Osteoblast (primary cell): ENCODE results near the gene NEGR1. TPM values are rescaled to one million over a fixed set of nuclear protein-coding genes. Genes with fewer than 3 reads are reported as not detected.

Source experiments
- DNase-seq: peaks from one replicate; pipeline ENCODE4 v3.0.0; 2011; ENCODE audit warnings: low spot score, mixed read lengths; ENCODE audit not compliant: insufficient read length; ENCODE audit errors: missing footprints
- H2AFZ ChIP-seq: 2 replicates; pipeline ENCODE4 v1.6.0; 2011; ENCODE audit warnings: mild to moderate bottlenecking, low read length
- H3K27ac ChIP-seq: 2 replicates; pipeline ENCODE4 v1.5.1; 2011; ENCODE audit warnings: mild to moderate bottlenecking, low read depth, low read length, moderate library complexity
- H3K27me3 ChIP-seq: 2 replicates; pipeline ENCODE4 v1.6.0; 2012; ENCODE audit warnings: mild to moderate bottlenecking, control low read depth, inconsistent platforms, low read length, moderate library complexity; ENCODE audit not compliant: insufficient read depth
- H3K36me3 ChIP-seq: 2 replicates; pipeline ENCODE4 v1.5.1; 2011; ENCODE audit warnings: mild to moderate bottlenecking, low read length, control low read depth, moderate library complexity; ENCODE audit not compliant: insufficient read depth
- H3K4me1 ChIP-seq: 2 replicates; pipeline ENCODE4 v1.5.1; 2011; ENCODE audit warnings: mild to moderate bottlenecking, low read length, control low read depth, moderate library complexity; ENCODE audit not compliant: insufficient read depth
- H3K4me2 ChIP-seq: 2 replicates; pipeline ENCODE4 v1.6.0; 2011; ENCODE audit warnings: mild to moderate bottlenecking, low read length; ENCODE audit not compliant: insufficient read depth
- H3K4me3 ChIP-seq: fragments of 200-600 bp; sonication (generic); 3 replicates; pipeline ENCODE4 v1.5.1; 2012; ENCODE audit warnings: mild to moderate bottlenecking, low read length, inconsistent platforms; ENCODE audit not compliant: insufficient read depth
- H3K79me2 ChIP-seq: 2 replicates; pipeline ENCODE4 v1.6.0; 2012; ENCODE audit warnings: mild to moderate bottlenecking, low read length, control low read depth, inconsistent platforms; ENCODE audit not compliant: insufficient read depth
- H3K9me3 ChIP-seq: 2 replicates; pipeline ENCODE4 v1.5.1; 2011; ENCODE audit warnings: low read depth, low read length, control low read depth
- H4K20me1 ChIP-seq: 2 replicates; pipeline ENCODE4 v1.6.0; 2012; ENCODE audit warnings: mild to moderate bottlenecking, low read length, control low read depth; ENCODE audit not compliant: insufficient read depth
- total RNA-seq: library from RNA; depleted of rRNA; stranded (reverse); fragments of >200 nt; gene quantifications from 2 replicates; pipeline ENCODE4 v1.2.3, GENCODE V29; 2012
- TF ChIP-seq, protein P1 (sequence below): IDR thresholded peaks from 2 replicates; pipeline ENCODE4 v1.5.1; 2011; ENCODE audit warnings: mild to moderate bottlenecking, low read depth, low read length, moderate library complexity; ENCODE audit errors: extremely low read depth

The NEGR1 gene
- total RNA-seq, 1 donor, result 18.1 TPM

DNA sequence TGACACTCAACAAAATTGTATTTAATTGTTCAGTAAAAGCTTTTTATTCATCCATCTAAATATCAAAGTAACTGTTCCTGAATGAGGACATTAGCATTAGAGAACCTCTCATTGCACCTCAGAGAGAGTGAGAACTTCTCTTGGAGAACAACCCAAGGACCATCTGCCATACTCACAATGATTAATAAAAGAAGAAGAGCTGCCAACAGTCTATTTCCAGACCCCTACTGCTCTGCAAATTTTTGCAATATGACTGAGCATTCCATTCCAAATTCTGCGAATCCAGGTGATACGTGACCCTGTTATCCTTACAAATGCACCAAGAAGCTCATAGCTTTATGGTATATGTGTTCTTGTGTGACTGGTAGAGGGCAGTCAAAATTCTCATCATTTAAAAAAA lies 422.5 kb downstream of the NEGR1 start:
- Histone ChIP-seq H3K27ac (no peak overlapping the region), H3K4me3 (no peak overlapping the region), H2AFZ (no peak overlapping the region), H4K20me1 (peaks cover 4% of the 10 kb centered on the region), H3K9me3 (no peaks in the 10 kb centered on the region), H3K36me3 (no peaks in the 10 kb centered on the region), H3K4me2 (no peak overlapping the region), H3K4me1 (peaks cover 9% of the 10 kb centered on the region), H3K27me3 (no peaks in the 10 kb centered on the region), H3K79me2 (no peaks in the 10 kb centered on the region)
- DNase-seq, result no peak
- TF ChIP-seq, protein P1, sequence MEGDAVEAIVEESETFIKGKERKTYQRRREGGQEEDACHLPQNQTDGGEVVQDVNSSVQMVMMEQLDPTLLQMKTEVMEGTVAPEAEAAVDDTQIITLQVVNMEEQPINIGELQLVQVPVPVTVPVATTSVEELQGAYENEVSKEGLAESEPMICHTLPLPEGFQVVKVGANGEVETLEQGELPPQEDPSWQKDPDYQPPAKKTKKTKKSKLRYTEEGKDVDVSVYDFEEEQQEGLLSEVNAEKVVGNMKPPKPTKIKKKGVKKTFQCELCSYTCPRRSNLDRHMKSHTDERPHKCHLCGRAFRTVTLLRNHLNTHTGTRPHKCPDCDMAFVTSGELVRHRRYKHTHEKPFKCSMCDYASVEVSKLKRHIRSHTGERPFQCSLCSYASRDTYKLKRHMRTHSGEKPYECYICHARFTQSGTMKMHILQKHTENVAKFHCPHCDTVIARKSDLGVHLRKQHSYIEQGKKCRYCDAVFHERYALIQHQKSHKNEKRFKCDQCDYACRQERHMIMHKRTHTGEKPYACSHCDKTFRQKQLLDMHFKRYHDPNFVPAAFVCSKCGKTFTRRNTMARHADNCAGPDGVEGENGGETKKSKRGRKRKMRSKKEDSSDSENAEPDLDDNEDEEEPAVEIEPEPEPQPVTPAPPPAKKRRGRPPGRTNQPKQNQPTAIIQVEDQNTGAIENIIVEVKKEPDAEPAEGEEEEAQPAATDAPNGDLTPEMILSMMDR, result no peak

DNA sequence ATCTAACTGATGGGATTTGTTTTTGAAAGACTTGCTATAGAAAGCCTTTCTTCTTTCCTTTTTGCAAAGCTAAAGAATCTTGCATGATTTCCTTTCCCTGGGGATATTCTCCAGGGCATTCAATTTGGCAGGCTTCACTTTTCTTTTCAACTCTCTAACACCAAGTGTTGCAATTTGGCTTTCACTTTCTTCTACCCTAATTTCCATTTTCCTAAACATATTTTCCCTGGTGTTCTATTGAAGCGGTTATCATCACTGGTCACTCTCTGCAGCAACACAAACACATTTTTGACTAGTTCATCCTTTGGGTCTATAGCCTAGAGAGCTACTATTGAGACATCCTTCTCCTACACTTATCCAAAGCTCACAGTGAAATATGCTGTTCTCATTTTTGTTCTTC lies 424.5 kb downstream of the NEGR1 start:
- Histone ChIP-seq H3K4me3 (no peak overlapping the region), H3K36me3 (no peaks in the 10 kb centered on the region), H3K4me1 (peaks cover 9% of the 10 kb centered on the region), H2AFZ (no peak overlapping the region), H3K79me2 (no peaks in the 10 kb centered on the region), H3K9me3 (no peaks in the 10 kb centered on the region), H4K20me1 (peaks cover 4% of the 10 kb centered on the region), H3K27ac (no peak overlapping the region), H3K27me3 (no peaks in the 10 kb centered on the region), H3K4me2 (peak overlapping the region; percentile 29)
- DNase-seq, result no peak
- TF ChIP-seq, protein P1, result no peak

DNA sequence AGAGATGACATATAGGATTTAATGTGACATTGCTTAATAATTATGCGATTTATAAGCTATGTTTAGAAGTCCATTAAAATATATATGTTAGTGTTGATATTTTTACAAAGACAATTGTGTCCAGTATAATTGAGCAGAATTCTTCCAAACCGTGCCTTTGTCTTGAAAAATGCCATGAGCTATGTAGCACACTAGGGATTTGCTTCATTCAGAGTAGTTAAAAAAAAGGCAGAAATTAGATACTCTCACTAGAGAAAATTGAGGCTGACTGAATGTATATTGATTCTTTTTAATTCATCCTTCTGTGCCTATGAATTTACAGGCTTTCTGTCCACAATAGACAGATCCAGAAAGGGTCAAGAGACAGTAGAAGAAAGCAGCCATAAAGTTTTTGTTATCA lies 429.0 kb downstream of the NEGR1 start:
- no peaks in the 10 kb centered on the region for H4K20me1 ChIP-seq
- TF ChIP-seq, protein P1, result no peak

DNA sequence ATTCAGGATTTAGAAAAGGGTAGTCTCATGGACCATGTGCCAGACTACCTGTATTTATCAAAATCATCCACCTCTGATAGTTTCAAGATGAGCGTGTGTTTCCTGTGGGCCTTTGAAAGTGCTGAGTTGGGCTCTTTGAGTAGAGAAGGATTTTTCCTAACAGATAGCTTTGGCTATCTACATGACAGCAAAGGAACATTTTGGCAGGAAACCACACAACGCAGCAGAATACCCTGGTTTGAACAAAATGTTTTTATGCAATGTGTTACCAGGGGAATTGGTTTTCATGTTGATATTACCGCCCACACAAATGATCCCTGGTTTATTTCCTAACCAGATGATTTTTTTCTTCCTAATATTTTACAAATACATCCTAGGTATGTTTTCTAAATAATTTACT lies 431.4 kb downstream of the NEGR1 start:
- no peak for DNase-seq
- Histone ChIP-seq H3K27ac (no peak overlapping the region), H2AFZ (no peak overlapping the region), H3K4me2 (no peak overlapping the region), H3K79me2 (no peaks in the 10 kb centered on the region), H3K36me3 (no peaks in the 10 kb centered on the region), H4K20me1 (no peaks in the 10 kb centered on the region), H3K9me3 (no peaks in the 10 kb centered on the region), H3K4me3 (no peak overlapping the region), H3K4me1 (no peaks in the 10 kb centered on the region), H3K27me3 (no peaks in the 10 kb centered on the region)
- TF ChIP-seq, protein P1, result no peak

More for the DNA sequence above, 429.0 kb downstream of the NEGR1 start:
- Histone ChIP-seq H3K9me3 (no peaks in the 10 kb centered on the region), H2AFZ (no peak overlapping the region), H3K27ac (no peak overlapping the region), H3K36me3 (no peaks in the 10 kb centered on the region), H3K4me1 (peaks cover 4% of the 10 kb centered on the region), H3K27me3 (no peaks in the 10 kb centered on the region), H3K4me2 (no peak overlapping the region), H3K79me2 (no peaks in the 10 kb centered on the region), H3K4me3 (no peak overlapping the region)
- no peak for DNase-seq
